ENCODE data around the gene RSPH6A. TPM values are rescaled to one million over a fixed set of nuclear protein-coding genes. Genes with fewer than 3 reads are reported as not detected.

RSPH6A gene
- total RNA-seq, 4 donors from 2014 or later: 0.23 TPM; not detected in 3

DNA sequence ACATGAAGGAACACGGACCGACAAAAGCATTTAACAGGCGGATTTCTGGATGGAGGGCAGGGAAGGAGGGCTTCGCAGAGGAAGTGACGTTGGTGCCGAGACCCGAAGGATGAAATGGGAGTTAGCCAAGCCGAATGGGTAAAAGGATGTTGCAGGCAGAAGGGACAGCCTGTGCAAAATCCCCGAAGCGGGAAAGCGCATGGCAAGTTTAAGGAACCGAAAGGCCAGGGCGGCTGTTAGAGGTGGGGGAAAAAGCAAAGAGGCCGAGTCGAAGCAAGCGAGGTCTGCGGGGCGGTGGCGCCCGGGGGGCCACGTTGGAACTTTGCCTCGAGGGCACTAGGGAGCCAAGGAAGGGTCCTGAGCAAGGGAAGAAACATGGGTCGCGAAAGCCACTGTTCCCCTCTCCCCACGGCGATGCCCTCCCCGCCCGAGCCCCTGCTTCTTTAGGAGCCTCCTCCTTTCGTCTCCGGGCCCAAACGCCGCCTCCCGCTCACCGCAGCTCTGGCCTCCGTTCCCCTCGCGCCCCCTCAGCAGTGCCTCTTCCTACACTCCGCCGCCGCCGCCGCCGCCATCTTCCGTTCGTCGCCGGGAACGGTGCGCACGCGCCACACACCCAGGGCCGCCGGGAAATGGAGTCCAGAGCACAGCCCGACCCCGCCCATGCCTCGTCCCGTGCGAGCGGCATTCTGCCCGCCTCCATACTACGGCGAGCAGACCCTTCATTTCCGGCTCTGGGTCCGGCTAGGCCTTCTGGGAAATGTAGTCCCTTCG lies 47.6 kb upstream of the RSPH6A start, which contains the start of gene SYMPK:
SYMPK (minus strand) TSS at position 584 of the 771 bp plus-strand sequence. CDS start 8,652 bp downstream, outside the sequence.
- Histone ChIP-seq H3K4me1 (peaks cover 0 to 32% (median 15%) of the 10 kb centered on the region in 3 donors), H3K27me3 (peaks cover 33% of the 10 kb centered on the region), H3K9me3 (no peaks in the 10 kb centered on the region), H3K36me3 (peaks cover 0 to 33% of the 10 kb centered on the region in 2 donors), H3K4me3 (peak within 1 kb of the TSS; percentile 56 to 94), H3K27ac (peak within 1 kb of the TSS; percentile 71 to 95 (median 92))
- peak; percentile 77 for TF ChIP-seq POLR2AphosphoS5 (IDR thresholded peaks at IDR 0.05)
- TF ChIP-seq, protein P1, sequence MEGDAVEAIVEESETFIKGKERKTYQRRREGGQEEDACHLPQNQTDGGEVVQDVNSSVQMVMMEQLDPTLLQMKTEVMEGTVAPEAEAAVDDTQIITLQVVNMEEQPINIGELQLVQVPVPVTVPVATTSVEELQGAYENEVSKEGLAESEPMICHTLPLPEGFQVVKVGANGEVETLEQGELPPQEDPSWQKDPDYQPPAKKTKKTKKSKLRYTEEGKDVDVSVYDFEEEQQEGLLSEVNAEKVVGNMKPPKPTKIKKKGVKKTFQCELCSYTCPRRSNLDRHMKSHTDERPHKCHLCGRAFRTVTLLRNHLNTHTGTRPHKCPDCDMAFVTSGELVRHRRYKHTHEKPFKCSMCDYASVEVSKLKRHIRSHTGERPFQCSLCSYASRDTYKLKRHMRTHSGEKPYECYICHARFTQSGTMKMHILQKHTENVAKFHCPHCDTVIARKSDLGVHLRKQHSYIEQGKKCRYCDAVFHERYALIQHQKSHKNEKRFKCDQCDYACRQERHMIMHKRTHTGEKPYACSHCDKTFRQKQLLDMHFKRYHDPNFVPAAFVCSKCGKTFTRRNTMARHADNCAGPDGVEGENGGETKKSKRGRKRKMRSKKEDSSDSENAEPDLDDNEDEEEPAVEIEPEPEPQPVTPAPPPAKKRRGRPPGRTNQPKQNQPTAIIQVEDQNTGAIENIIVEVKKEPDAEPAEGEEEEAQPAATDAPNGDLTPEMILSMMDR (IDR thresholded peaks at IDR 0.05): no peak
- TF ChIP-seq POLR2A (IDR thresholded peaks at IDR 0.05): peak; percentile 48 to 49
- TF ChIP-seq EP300 (IDR thresholded peaks at IDR 0.05): no peak
- WGBS, 2 donors (ENCODE audit: low coverage in 1 of 2): 0% methylated on average over 21 to 22 of the region's 65 CpGs
- ATAC-seq: peak; percentile 99

DNA sequence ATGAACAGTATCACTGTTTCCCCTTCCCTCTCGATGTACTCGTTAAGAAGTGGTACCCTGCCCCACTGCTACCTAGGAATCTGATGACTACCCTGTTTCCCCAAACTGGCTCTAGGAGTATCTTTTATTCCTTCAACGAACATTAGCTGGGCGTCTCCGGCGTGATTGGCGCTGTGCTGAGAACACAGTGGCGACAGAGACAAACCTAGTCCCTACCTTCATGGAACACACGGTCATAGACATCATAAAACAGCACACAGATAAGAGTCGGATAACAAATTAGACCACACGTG lies 47.1 kb upstream of the RSPH6A start:
- Histone ChIP-seq H3K9me3 (no peaks in the 10 kb centered on the region), H3K27ac (peak overlapping the region; percentile 71 to 95 (median 92)), H3K4me3 (peak overlapping the region; percentile 56 to 94), H3K27me3 (peaks cover 33% of the 10 kb centered on the region), H3K36me3 (peaks cover 0 to 33% of the 10 kb centered on the region in 2 donors), H3K4me1 (peaks cover 0 to 32% (median 15%) of the 10 kb centered on the region in 3 donors)
- ATAC-seq: no peak
- TF ChIP-seq POLR2AphosphoS5 (IDR thresholded peaks at IDR 0.05) (no peak), EP300 (IDR thresholded peaks at IDR 0.05) (no peak), POLR2A (IDR thresholded peaks at IDR 0.05) (no peak)
- TF ChIP-seq, protein P1 (IDR thresholded peaks at IDR 0.05): no peak
- 0 to 1% methylated on average over 4 to 11 of the region's 11 CpGs for WGBS, 2 donors (ENCODE audit: low coverage in 1 of 2)

DNA sequence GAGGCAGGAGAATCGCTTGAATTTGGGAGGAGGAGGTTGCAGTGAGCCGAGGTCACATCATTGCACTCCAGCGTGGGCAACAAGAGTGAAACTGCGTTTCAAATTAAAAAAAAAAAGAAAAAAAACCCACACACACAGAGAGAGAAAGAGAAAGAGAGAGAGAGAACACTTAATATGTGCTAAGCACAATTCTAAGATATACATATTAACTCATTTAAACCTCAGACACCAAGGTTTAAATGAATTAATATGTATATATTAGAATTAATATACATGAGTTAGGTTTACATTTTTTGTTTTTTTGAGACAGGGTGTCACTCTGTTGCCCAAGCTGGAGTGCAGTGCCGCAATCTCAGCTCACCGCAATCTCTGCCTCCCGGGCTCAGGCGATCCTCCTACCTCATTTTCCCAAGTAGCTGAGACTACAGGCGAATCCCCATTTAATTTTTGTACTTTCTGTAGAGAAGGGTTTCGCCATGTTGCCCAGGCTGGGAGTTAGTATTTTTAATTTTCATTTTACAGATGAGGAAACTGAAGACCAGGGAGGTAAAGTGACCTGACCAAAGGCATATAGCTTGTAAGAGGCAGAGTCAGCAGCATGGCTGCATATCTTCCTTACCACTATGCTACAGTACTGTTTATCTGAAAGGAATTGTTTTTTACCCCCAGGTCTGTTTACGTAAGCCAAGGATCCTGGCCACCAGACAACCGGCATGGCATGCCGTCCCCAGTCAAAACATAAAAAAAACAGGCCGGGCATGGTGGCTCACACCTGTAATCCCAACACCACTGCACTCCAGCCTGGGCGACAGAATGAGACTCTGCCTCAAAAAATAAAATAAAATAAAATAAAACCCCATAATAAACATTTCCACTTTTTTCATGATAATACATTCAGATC lies 45.5 kb upstream of the RSPH6A start:
- WGBS, 2 donors (ENCODE audit: low coverage in 1 of 2): 87 to 88% methylated on average over 14 to 15 of the region's 15 CpGs
- no peak overlapping the region for H3K27ac ChIP-seq
- peaks cover 0 to 46% of the 10 kb centered on the region in 2 donors for H3K36me3 ChIP-seq
- no peak for ATAC-seq
- H3K4me1 ChIP-seq: peaks cover 0 to 32% (median 15%) of the 10 kb centered on the region in 3 donors
- H3K9me3 ChIP-seq: no peaks in the 10 kb centered on the region
- H3K27me3 ChIP-seq: peaks cover 22% of the 10 kb centered on the region
- H3K4me3 ChIP-seq: no peak overlapping the region
- TF ChIP-seq, protein P1 (IDR thresholded peaks at IDR 0.05): no peak
- TF ChIP-seq POLR2AphosphoS5 (IDR thresholded peaks at IDR 0.05) (no peak), EP300 (IDR thresholded peaks at IDR 0.05) (no peak), POLR2A (IDR thresholded peaks at IDR 0.05) (no peak)

DNA sequence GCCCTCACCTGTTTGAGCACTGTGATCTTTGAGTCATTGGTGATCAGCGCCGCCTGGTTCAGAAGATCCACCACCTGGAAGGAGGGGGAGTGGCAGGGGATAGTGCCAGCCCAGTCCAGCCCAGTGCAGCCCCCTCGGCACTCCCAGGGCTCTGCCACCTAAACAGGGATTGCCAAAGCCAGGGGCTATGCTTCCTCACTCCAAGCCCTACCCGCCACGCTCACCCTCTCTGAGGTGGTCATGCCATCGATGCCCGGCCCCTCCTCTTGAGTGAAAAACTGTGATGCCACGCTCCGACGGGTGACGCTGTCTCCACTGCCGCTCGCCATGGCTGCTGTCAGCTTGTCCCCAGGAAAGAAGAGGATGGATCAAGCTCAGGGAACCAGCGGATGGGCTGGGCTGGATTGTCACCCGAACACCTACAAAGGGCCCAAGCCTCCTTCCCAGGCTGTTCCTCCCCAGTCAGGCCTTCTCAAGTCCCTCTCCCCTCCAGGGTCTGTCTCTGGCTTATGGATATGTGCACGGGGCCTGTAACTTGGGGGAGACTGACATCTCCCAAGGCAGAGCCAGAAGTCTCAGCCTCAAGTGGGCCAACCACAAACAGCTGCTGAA lies 39.2 kb upstream of the RSPH6A start:
- no peaks in the 10 kb centered on the region for H3K27me3 ChIP-seq
- peaks cover 0 to 85% of the 10 kb centered on the region in 2 donors for H3K36me3 ChIP-seq
- WGBS, 2 donors (ENCODE audit: low coverage in 1 of 2): 40 to 84% methylated on average over 1 to 7 of the region's 16 CpGs
- no peak overlapping the region for H3K27ac ChIP-seq
- no peak for ATAC-seq
- no peaks in the 10 kb centered on the region for H3K9me3 ChIP-seq
- no peaks in the 10 kb centered on the region for H3K4me1 ChIP-seq
- TF ChIP-seq POLR2A (IDR thresholded peaks at IDR 0.05) (no peak), EP300 (IDR thresholded peaks at IDR 0.05) (no peak), POLR2AphosphoS5 (IDR thresholded peaks at IDR 0.05) (no peak)
- TF ChIP-seq, protein P1 (IDR thresholded peaks at IDR 0.05): no peak
- H3K4me3 ChIP-seq: no peak overlapping the region

Measured in gastroesophageal sphincter (tissue), 4 donors.